ENCODE results near the gene CPA3. TPM values are rescaled to one million over a fixed set of nuclear protein-coding genes. Genes with fewer than 3 reads are reported as not detected.

Gene CPA3
- total and polyA plus RNA-seq, 2 donors (not counting 1 experiment from before 2014, with no cell fraction given): 0.17 TPM; not detected in 1

DNA sequence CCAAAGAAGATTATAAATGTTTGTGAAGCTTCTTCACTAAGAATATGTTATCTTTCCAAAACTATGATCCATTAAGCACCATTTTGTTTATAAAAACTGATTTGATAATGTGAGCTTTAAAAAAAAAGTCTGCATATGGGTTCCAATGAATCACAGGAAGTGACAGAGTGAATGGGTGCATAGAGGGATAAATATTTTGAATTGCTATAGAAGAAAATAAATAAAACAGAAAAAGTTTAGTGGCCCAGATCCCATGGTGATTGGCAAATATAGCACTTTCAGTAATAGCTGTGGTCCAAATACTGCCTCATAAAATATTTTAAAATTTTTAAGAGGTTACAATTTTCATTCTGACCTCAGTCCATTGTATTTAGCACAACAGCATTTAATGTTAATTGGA lies 19.2 kb downstream of the CPA3 start:
- no peak for DNase-seq (ENCODE audit: low read depth in 2 of 2)
- H3K36me3 ChIP-seq (ENCODE audit: control insufficient read depth, insufficient read depth, low read length): no peaks in the 10 kb centered on the region
- H3K4me1 ChIP-seq (ENCODE audit: control insufficient read depth, extremely low read depth, insufficient read depth, low read length): no peaks in the 10 kb centered on the region
- no peaks in the 10 kb centered on the region for H4K20me1 ChIP-seq (ENCODE audit: control insufficient read depth, extremely low read depth, insufficient read depth, low read length)
- no peak overlapping the region for H3K9ac ChIP-seq (ENCODE audit: insufficient read depth, low read length)
- H3K79me2 ChIP-seq (ENCODE audit: control insufficient read depth, insufficient read depth, low read length): no peaks in the 10 kb centered on the region
- H2AFZ ChIP-seq (ENCODE audit: low read length): no peak overlapping the region
- H3K27me3 ChIP-seq (ENCODE audit: control insufficient read depth, insufficient read depth, low read length): no peaks in the 10 kb centered on the region
- H3K4me2 ChIP-seq (ENCODE audit: extremely low read depth, insufficient read depth, low read length): no peak overlapping the region
- no peaks in the 10 kb centered on the region for H3K9me3 ChIP-seq (ENCODE audit: control insufficient read depth, insufficient read depth, low read depth, low read length)
- H3K27ac ChIP-seq (ENCODE audit: insufficient read depth, low read length): no peak overlapping the region
- TF ChIP-seq, protein P1, sequence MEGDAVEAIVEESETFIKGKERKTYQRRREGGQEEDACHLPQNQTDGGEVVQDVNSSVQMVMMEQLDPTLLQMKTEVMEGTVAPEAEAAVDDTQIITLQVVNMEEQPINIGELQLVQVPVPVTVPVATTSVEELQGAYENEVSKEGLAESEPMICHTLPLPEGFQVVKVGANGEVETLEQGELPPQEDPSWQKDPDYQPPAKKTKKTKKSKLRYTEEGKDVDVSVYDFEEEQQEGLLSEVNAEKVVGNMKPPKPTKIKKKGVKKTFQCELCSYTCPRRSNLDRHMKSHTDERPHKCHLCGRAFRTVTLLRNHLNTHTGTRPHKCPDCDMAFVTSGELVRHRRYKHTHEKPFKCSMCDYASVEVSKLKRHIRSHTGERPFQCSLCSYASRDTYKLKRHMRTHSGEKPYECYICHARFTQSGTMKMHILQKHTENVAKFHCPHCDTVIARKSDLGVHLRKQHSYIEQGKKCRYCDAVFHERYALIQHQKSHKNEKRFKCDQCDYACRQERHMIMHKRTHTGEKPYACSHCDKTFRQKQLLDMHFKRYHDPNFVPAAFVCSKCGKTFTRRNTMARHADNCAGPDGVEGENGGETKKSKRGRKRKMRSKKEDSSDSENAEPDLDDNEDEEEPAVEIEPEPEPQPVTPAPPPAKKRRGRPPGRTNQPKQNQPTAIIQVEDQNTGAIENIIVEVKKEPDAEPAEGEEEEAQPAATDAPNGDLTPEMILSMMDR (conservative IDR thresholded peaks at IDR 0.05 in 1 of 2, IDR thresholded peaks at IDR 0.05 in 1 of 2; ENCODE audit: low read depth in 1 of 2, low read length in 2 of 2): no peak
- no peak for TF ChIP-seq EZH2 (IDR thresholded peaks at IDR 0.05; ENCODE audit: low read length, missing control alignments)
- H3K4me3 ChIP-seq (replicated peaks in 1 of 4; ENCODE audit: control extremely low read depth in 1 of 4, insufficient read depth in 1 of 4, low read depth in 3 of 4, low read length in 4 of 4): no peak overlapping the region

DNA sequence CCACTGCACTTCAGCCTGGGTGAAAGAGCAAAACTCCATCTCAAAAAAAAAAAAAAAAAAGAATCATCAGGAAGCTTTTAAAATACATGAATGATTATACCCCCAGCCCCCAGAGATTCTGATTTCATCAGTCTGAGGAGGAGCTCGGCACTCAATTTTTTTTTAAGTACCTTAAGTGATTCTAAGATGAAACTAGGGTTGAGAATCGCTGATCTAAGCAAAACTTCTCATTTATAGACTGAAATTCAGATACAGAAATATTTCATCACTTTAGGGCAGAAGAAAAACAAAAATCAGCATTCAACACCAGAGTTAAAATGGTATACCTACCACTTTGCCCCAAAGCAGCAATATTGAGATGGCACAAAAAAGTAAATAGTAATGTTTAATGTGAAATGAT lies 24.7 kb downstream of the CPA3 start:
- Histone ChIP-seq H3K9ac (ENCODE audit: insufficient read depth, low read length) (no peak overlapping the region), H3K4me3 (replicated peaks in 1 of 4; ENCODE audit: control extremely low read depth in 1 of 4, insufficient read depth in 1 of 4, low read depth in 3 of 4, low read length in 4 of 4) (no peak overlapping the region), H3K4me1 (ENCODE audit: control insufficient read depth, extremely low read depth, insufficient read depth, low read length) (no peaks in the 10 kb centered on the region), H4K20me1 (ENCODE audit: control insufficient read depth, extremely low read depth, insufficient read depth, low read length) (no peaks in the 10 kb centered on the region), H2AFZ (ENCODE audit: low read length) (no peak overlapping the region), H3K4me2 (ENCODE audit: extremely low read depth, insufficient read depth, low read length) (no peak overlapping the region), H3K36me3 (ENCODE audit: control insufficient read depth, insufficient read depth, low read length) (no peaks in the 10 kb centered on the region), H3K9me3 (ENCODE audit: control insufficient read depth, insufficient read depth, low read depth, low read length) (no peaks in the 10 kb centered on the region), H3K27me3 (ENCODE audit: control insufficient read depth, insufficient read depth, low read length) (no peaks in the 10 kb centered on the region), H3K27ac (ENCODE audit: insufficient read depth, low read length) (no peak overlapping the region), H3K79me2 (ENCODE audit: control insufficient read depth, insufficient read depth, low read length) (no peaks in the 10 kb centered on the region)
- TF ChIP-seq EZH2 (IDR thresholded peaks at IDR 0.05; ENCODE audit: low read length, missing control alignments): no peak
- TF ChIP-seq, protein P1 (conservative IDR thresholded peaks at IDR 0.05 in 1 of 2, IDR thresholded peaks at IDR 0.05 in 1 of 2; ENCODE audit: low read depth in 1 of 2, low read length in 2 of 2): no peak
- DNase-seq (ENCODE audit: low read depth in 2 of 2): no peak

DNA sequence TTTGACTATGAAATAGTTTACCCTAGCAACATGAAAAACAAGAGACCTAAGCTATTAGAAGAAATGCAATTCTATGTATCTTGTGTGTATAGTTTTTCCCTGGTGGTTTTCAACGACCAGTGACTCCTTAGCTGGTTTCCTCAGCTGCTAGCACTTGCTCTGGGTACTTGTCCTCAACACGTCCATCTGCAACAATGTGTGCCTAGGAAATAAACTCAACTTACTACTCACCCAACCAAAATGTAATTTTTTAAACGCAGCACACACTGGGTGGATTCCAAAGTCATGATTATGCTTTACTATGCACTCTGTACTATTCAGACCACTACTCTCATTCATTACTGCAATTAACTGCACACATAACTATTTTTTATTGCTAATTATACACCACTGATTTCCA lies 31.0 kb downstream of the CPA3 start:
- no peaks in the 10 kb centered on the region for H4K20me1 ChIP-seq (ENCODE audit: control insufficient read depth, extremely low read depth, insufficient read depth, low read length)
- no peaks in the 10 kb centered on the region for H3K4me1 ChIP-seq (ENCODE audit: control insufficient read depth, extremely low read depth, insufficient read depth, low read length)
- H3K4me3 ChIP-seq (replicated peaks in 1 of 4; ENCODE audit: control extremely low read depth in 1 of 4, insufficient read depth in 1 of 4, low read depth in 3 of 4, low read length in 4 of 4): no peak overlapping the region
- H3K79me2 ChIP-seq (ENCODE audit: control insufficient read depth, insufficient read depth, low read length): no peaks in the 10 kb centered on the region
- DNase-seq (ENCODE audit: low read depth in 2 of 2): peak in 1 of 2 donors; percentile 63
- H3K4me2 ChIP-seq (ENCODE audit: extremely low read depth, insufficient read depth, low read length): no peak overlapping the region
- no peaks in the 10 kb centered on the region for H3K27me3 ChIP-seq (ENCODE audit: control insufficient read depth, insufficient read depth, low read length)
- no peak overlapping the region for H3K27ac ChIP-seq (ENCODE audit: insufficient read depth, low read length)
- TF ChIP-seq, protein P1 (conservative IDR thresholded peaks at IDR 0.05 in 1 of 2, IDR thresholded peaks at IDR 0.05 in 1 of 2; ENCODE audit: low read depth in 1 of 2, low read length in 2 of 2): no peak
- TF ChIP-seq EZH2 (IDR thresholded peaks at IDR 0.05; ENCODE audit: low read length, missing control alignments): no peak
- H2AFZ ChIP-seq (ENCODE audit: low read length): no peak overlapping the region
- no peak overlapping the region for H3K9ac ChIP-seq (ENCODE audit: insufficient read depth, low read length)
- no peaks in the 10 kb centered on the region for H3K9me3 ChIP-seq (ENCODE audit: control insufficient read depth, insufficient read depth, low read depth, low read length)
- H3K36me3 ChIP-seq (ENCODE audit: control insufficient read depth, insufficient read depth, low read length): no peaks in the 10 kb centered on the region
